GM23248 (cell line): ENCODE results near the gene CAB39. TPM values are rescaled to one million over a fixed set of nuclear protein-coding genes. Genes with fewer than 3 reads are reported as not detected.

Experiments used
- DNase-seq: peaks from one replicate; pipeline ENCODE4 v3.0.0-alpha.2; 2015
- H2AFZ ChIP-seq: fragments of 200-600 bp; sonication (generic); 2 replicates; pipeline ENCODE4 v1.6.1; 2016; ENCODE audit warnings: antibody characterized with exemption
- H3F3A ChIP-seq: fragments of 200-600 bp; sonication (generic); 2 replicates; pipeline ENCODE4 v1.6.1; 2016; ENCODE audit warnings: mild to moderate bottlenecking, antibody characterized with exemption, mixed run types; ENCODE audit not compliant: insufficient read depth
- H3K27ac ChIP-seq: fragments of 200-600 bp; sonication (generic); 2 replicates; pipeline ENCODE4 v1.5.1; 2016; ENCODE audit warnings: mild to moderate bottlenecking
- H3K27me3 ChIP-seq: fragments of 200-600 bp; sonication (generic); replicated peaks from 2 replicates; pipeline ENCODE4 v1.6.1; 2016; ENCODE audit warnings: mild to moderate bottlenecking; ENCODE audit not compliant: insufficient read depth
- H3K36me3 ChIP-seq: fragments of 200-600 bp; sonication (generic); 2 replicates; pipeline ENCODE4 v1.6.1; 2016; ENCODE audit warnings: low read depth, mild to moderate bottlenecking
- H3K4me1 ChIP-seq: fragments of 200-600 bp; sonication (generic); 2 replicates; pipeline ENCODE4 v1.6.1; 2016; ENCODE audit warnings: mild to moderate bottlenecking; ENCODE audit not compliant: insufficient read depth
- H3K4me2 ChIP-seq: fragments of 200-600 bp; sonication (generic); one replicate; pipeline ENCODE4 v1.6.1; 2016; ENCODE audit warnings: mild to moderate bottlenecking; ENCODE audit not compliant: unreplicated experiment
- H3K4me3 ChIP-seq: fragments of 200-600 bp; sonication (generic); 2 replicates; pipeline ENCODE4 v1.5.1; 2016; ENCODE audit warnings: mild to moderate bottlenecking
- H3K79me2 ChIP-seq: fragments of 200-600 bp; sonication (generic); 2 replicates; pipeline ENCODE4 v1.6.1; 2016; ENCODE audit warnings: mild to moderate bottlenecking; ENCODE audit not compliant: insufficient read depth
- H3K9ac ChIP-seq: fragments of 200-600 bp; sonication (generic); 2 replicates; pipeline ENCODE4 v1.6.1; 2016; ENCODE audit warnings: mild to moderate bottlenecking
- H3K9me2 ChIP-seq: fragments of 200-600 bp; sonication (generic); 2 replicates; pipeline ENCODE4 v1.6.1; 2016; ENCODE audit warnings: mixed run types, mild to moderate bottlenecking, moderate library complexity; ENCODE audit not compliant: insufficient read depth
- H3K9me3 ChIP-seq: fragments of 200-600 bp; sonication (generic); one replicate; pipeline ENCODE4 v1.6.1; 2017; ENCODE audit warnings: low read depth
- H4K20me1 ChIP-seq: fragments of 200-600 bp; sonication (generic); 2 replicates; pipeline ENCODE4 v1.6.0; 2016; ENCODE audit not compliant: insufficient read depth
- EZH2 ChIP-seq: fragments of 200-600 bp; sonication (generic); IDR thresholded peaks from 2 replicates; pipeline ENCODE4 v1.6.1; 2018; ENCODE audit warnings: antibody characterized with exemption, mild to moderate bottlenecking; ENCODE audit not compliant: insufficient read depth, poor library complexity, severe bottlenecking
- EZH2phosphoT487 ChIP-seq: fragments of 200-600 bp; sonication (generic); IDR thresholded peaks from 2 replicates; pipeline ENCODE4 v1.6.1; 2018; ENCODE audit warnings: antibody characterized with exemption, moderate library complexity, mild to moderate bottlenecking, low read depth; ENCODE audit not compliant: insufficient read depth
- WGBS, 2 experiments: methylation state at CpG; one replicate each; pipeline ENCODE4 v1.1.6; 2015 to 2017; ENCODE audit warnings: low lambda C conversion rate in 2 of 2, low coverage in 1 of 2; ENCODE audit errors: missing lambda C conversion rate in 2 of 2; 5-methylcytosine and 5-hydroxymethylcytosine counted together
- in situ Hi-C: fragments of 300-500 bp; cut with MboI; formaldehyde crosslinking; loops from 2 replicates; pipeline ENCODE4 v1.15.0; 2020
- polyA plus RNA-seq: library from polyadenylated mRNA; unstranded; fragments of >200 nt; fragmentation: Nextera tagmentation; extraction: Ambion mirVana; gene quantifications from 2 replicates; pipeline ENCODE4 v1.2.1, GENCODE V29; 2016
- total RNA-seq: library from RNA; depleted of rRNA; stranded (reverse); fragments of >200 nt; shearing (Covaris generic); gene quantifications from 2 replicates; pipeline ENCODE4 v1.2.3, GENCODE V29; 2014

The CAB39 gene
- total and polyA plus RNA-seq, 2 experiments from 2014 or later: 22.7 to 52.1 TPM

DNA sequence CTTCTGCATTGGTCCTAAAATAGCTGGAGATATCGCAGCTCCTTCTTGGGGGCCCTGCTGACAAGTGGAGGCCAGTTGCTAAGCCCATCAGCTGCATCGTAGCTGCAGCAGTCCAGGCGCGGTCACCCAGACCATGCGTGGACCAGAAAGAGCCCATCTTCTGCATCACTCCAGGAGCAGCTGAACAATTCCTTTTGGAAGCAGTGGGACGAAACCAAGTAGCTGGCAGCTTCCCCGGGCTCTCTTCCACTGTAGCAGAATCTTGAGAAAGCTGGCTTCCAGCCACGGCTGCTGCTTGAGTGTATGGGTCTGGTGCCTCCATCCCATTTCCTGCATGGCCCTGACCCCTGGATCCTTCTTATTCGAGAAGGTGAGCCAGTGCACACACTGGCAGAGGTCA, 22.2 kb upstream of the CAB39 start:
- Histone ChIP-seq H3K36me3 (no peaks in the 10 kb centered on the region), H4K20me1 (no peaks in the 10 kb centered on the region), H3K4me3 (no peak overlapping the region), H3K27me3 (no peaks in the 10 kb centered on the region), H3K9ac (no peak overlapping the region), H3K4me2 (no peak overlapping the region), H3K4me1 (peaks cover 17% of the 10 kb centered on the region), H3F3A (no peaks in the 10 kb centered on the region), H3K27ac (no peak overlapping the region), H3K9me2 (no peaks in the 10 kb centered on the region), H3K79me2 (no peaks in the 10 kb centered on the region), H2AFZ (no peak overlapping the region), H3K9me3 (no peaks in the 10 kb centered on the region)
- in situ Hi-C loops: no loop called here
- TF ChIP-seq EZH2 (no peak), EZH2phosphoT487 (no peak)
- WGBS, 2 experiments: 65 to 67% methylated on average over 9 of the region's 9 CpGs
- DNase-seq: peak; percentile 46

DNA sequence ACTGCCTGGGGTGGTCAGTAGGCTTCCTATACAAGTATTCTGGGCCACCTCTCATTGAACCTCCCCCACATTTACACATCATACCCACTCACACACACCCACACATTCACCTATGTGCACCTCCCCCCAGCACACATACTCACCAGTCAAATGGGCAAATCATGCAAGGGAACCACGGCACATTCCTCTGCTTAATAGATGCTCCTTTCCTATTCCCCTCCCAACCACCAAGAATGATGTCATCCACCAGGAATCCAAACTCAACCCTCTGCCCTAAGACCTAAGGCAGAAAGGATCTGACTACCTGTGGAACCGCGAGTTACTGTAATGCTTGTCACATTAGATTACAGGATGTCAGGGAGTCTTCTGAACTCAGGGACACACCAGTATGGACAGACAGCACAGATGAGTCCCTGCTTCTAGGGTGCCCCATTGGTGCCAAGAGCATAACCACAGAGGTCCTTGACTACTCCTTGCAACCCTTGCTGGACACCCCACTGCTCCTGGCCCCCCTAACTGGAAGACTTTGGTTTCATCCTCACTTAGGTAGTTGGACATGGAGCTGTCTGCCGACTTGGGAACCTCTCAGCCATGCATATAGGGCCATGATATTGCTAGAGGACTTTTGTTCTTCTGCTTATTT, 21.5 kb upstream of the CAB39 start:
- Histone ChIP-seq H3K9me3 (no peaks in the 10 kb centered on the region), H3K36me3 (no peaks in the 10 kb centered on the region), H3K4me2 (no peak overlapping the region), H4K20me1 (no peaks in the 10 kb centered on the region), H3F3A (no peaks in the 10 kb centered on the region), H3K4me1 (peaks cover 17% of the 10 kb centered on the region), H3K79me2 (no peaks in the 10 kb centered on the region), H2AFZ (no peak overlapping the region), H3K4me3 (no peak overlapping the region), H3K27me3 (no peaks in the 10 kb centered on the region), H3K27ac (no peak overlapping the region), H3K9ac (no peak overlapping the region), H3K9me2 (no peaks in the 10 kb centered on the region)
- in situ Hi-C loops: no loop called here
- 66 to 71% methylated on average over 4 of the region's 4 CpGs for WGBS, 2 experiments
- peak; percentile 61 for DNase-seq
- no peak for TF ChIP-seq EZH2
- TF ChIP-seq EZH2phosphoT487: no peak

DNA sequence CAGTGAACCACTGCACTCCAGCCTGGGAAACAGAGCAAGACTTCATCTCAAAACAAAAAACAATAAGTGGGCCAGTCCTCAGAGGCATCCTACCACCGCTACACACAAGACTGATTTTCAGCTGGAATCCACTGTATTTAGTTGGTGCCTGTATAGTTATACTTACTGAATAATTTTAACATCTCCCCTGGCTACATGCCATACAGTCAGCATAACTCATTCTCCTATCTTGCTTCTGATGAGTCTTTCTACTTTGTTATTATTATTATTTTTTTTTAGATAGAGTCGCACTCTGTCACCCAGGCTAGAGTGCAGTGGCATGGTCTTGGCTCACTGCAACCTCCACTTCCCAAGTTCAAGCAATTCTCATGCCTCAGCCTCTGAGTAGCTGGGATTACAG, 19.9 kb upstream of the CAB39 start:
- peaks cover 12% of the 10 kb centered on the region for H3K4me1 ChIP-seq
- H3K4me2 ChIP-seq: no peak overlapping the region
- H3K9me2 ChIP-seq: no peaks in the 10 kb centered on the region
- in situ Hi-C loops: no loop called here
- 94 to 96% methylated on average over 2 of the region's 2 CpGs for WGBS, 2 experiments
- no peaks in the 10 kb centered on the region for H3F3A ChIP-seq
- no peak overlapping the region for H2AFZ ChIP-seq
- H3K9me3 ChIP-seq: no peaks in the 10 kb centered on the region
- H3K27ac ChIP-seq: no peak overlapping the region
- peak; percentile 50 for DNase-seq
- H3K9ac ChIP-seq: no peak overlapping the region
- H3K79me2 ChIP-seq: no peaks in the 10 kb centered on the region
- H3K36me3 ChIP-seq: no peaks in the 10 kb centered on the region
- no peaks in the 10 kb centered on the region for H4K20me1 ChIP-seq
- TF ChIP-seq EZH2: no peak
- TF ChIP-seq EZH2phosphoT487: no peak
- no peaks in the 10 kb centered on the region for H3K27me3 ChIP-seq
- H3K4me3 ChIP-seq: no peak overlapping the region

DNA sequence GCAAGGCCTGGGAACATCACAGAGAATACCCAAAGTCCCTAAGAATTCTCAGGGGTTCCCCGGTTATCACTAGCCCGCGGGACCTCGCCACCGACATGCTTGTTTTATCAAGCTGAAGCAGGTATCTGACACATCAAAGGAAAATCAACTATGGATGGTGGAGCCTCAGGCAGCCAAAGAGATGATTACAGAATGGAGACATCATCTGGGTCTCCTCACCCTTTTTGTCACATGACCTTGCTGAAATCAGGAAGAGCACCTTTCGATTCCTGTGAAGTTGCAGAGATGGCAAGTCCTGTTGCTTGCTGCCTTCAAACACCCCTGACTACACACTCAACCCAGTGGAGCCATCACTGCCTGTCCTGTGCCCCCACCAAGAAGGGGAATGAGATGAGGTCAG, 19.2 kb upstream of the CAB39 start:
- TF ChIP-seq EZH2 (no peak), EZH2phosphoT487 (no peak)

More for the DNA sequence above, 19.2 kb upstream of the CAB39 start:
- H3K9ac ChIP-seq: no peak overlapping the region
- H3K27ac ChIP-seq: no peak overlapping the region
- no peaks in the 10 kb centered on the region for H4K20me1 ChIP-seq
- H3K27me3 ChIP-seq: no peaks in the 10 kb centered on the region
- H2AFZ ChIP-seq: no peak overlapping the region
- H3K4me3 ChIP-seq: no peak overlapping the region
- no peaks in the 10 kb centered on the region for H3K9me3 ChIP-seq
- WGBS, 2 experiments: 95 to 96% methylated on average over 6 of the region's 6 CpGs
- in situ Hi-C loops: no loop called here
- no peaks in the 10 kb centered on the region for H3F3A ChIP-seq
- no peak overlapping the region for H3K4me2 ChIP-seq
- peaks cover 9% of the 10 kb centered on the region; the same call in 1 of the 2 replicates for H3K4me1 ChIP-seq
- no peaks in the 10 kb centered on the region for H3K9me2 ChIP-seq
- no peak for DNase-seq
- H3K36me3 ChIP-seq: no peaks in the 10 kb centered on the region
- no peaks in the 10 kb centered on the region for H3K79me2 ChIP-seq
